ENCODE data around the gene RALB. TPM values are rescaled to one million over a fixed set of nuclear protein-coding genes. Genes with fewer than 3 reads are reported as not detected.

Gene RALB
- total and polyA plus RNA-seq, 2 of the 4 experiments (the other 2 are of a cell fraction) = 53.6 to 54.7 TPM

GRCh38 chr2:120316071-120316470, 63.4 kb downstream of the RALB start:
- H3K36me3 ChIP-seq (ENCODE audit: control insufficient read depth, insufficient read depth, low read length) = no peaks in the 10 kb centered on the region
- no peak overlapping the region for H3K56ac ChIP-seq (ENCODE audit: extremely low read depth, insufficient read depth, low read length)
- no peak overlapping the region for H2BK5ac ChIP-seq (ENCODE audit: low read depth, low read length, poor library complexity, severe bottlenecking)
- H2BK15ac ChIP-seq (ENCODE audit: low read depth, low read length) = no peak overlapping the region
- CTCF ChIA-PET = no interaction called here
- DNase-seq (no peak), ATAC-seq (ENCODE audit: low read depth) (no peak)
- H3K14ac ChIP-seq (replicated peaks; ENCODE audit: low read depth, low read length) = no peak overlapping the region
- H4K20me1 ChIP-seq (ENCODE audit: insufficient read depth, low read length) = no peaks in the 10 kb centered on the region
- H3K9ac ChIP-seq (ENCODE audit: low read depth, low read length) = no peak overlapping the region
- H2BK20ac ChIP-seq (ENCODE audit: low read depth, low read length) = no peak overlapping the region
- dilution Hi-C loops (cut with HindIII; ENCODE audit: low sequenced_read_pairs, unreplicated experiment) (no loop called here), intact Hi-C loops (cut with micrococcal nuclease) (no loop called here), in situ Hi-C loops (cut with MboI; ENCODE audit: low sequenced_read_pairs) (no loop called here)
- H2AK5ac ChIP-seq (ENCODE audit: low read depth, low read length) = no peak overlapping the region
- no peak overlapping the region for H4K8ac ChIP-seq (ENCODE audit: low read depth in 2 of 2, low read length in 2 of 2)
- TF ChIP-seq NFE2L2 (IDR thresholded peaks at IDR 0.05; ENCODE audit: low read depth, low read length) = no peak
- no peak for TF ChIP-seq MAFK (IDR thresholded peaks at IDR 0.05; ENCODE audit: low read depth, low read length)
- no peak for TF ChIP-seq BHLHE40 (IDR thresholded peaks at IDR 0.05; ENCODE audit: low read depth, low read length)
- no peak for TF ChIP-seq ELK1 (IDR thresholded peaks at IDR 0.05; ENCODE audit: borderline replicate concordance, low read depth, low read length)
- TF ChIP-seq USF2 (IDR thresholded peaks at IDR 0.05; ENCODE audit: low read depth, low read length) = no peak
- no peak for TF ChIP-seq SMC3 (IDR thresholded peaks at IDR 0.05; ENCODE audit: low read depth, low read length)
- TF ChIP-seq MXI1 (IDR thresholded peaks at IDR 0.05; ENCODE audit: borderline replicate concordance, low read depth, low read length) = no peak
- TF ChIP-seq RCOR1 (IDR thresholded peaks at IDR 0.05; ENCODE audit: insufficient replicate concordance, low read length) = no peak
- no peak for TF ChIP-seq CEBPB (IDR thresholded peaks at IDR 0.05; ENCODE audit: low read depth, low read length)
- TF ChIP-seq, protein P1, sequence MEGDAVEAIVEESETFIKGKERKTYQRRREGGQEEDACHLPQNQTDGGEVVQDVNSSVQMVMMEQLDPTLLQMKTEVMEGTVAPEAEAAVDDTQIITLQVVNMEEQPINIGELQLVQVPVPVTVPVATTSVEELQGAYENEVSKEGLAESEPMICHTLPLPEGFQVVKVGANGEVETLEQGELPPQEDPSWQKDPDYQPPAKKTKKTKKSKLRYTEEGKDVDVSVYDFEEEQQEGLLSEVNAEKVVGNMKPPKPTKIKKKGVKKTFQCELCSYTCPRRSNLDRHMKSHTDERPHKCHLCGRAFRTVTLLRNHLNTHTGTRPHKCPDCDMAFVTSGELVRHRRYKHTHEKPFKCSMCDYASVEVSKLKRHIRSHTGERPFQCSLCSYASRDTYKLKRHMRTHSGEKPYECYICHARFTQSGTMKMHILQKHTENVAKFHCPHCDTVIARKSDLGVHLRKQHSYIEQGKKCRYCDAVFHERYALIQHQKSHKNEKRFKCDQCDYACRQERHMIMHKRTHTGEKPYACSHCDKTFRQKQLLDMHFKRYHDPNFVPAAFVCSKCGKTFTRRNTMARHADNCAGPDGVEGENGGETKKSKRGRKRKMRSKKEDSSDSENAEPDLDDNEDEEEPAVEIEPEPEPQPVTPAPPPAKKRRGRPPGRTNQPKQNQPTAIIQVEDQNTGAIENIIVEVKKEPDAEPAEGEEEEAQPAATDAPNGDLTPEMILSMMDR (conservative IDR thresholded peaks at IDR 0.05; ENCODE audit: low read depth, low read length) = no peak
- no peak for TF ChIP-seq CHD1 (IDR thresholded peaks at IDR 0.05; ENCODE audit: low read depth, low read length)
- TF ChIP-seq RFX5 (IDR thresholded peaks at IDR 0.05; ENCODE audit: low read depth, low read length) = no peak
- no peak for TF ChIP-seq POLR2A (IDR thresholded peaks at IDR 0.05; ENCODE audit: low read depth, low read length)
- no peaks in the 10 kb centered on the region; the same call in 1 of the 2 replicates for H3K4me1 ChIP-seq (ENCODE audit: control insufficient read depth, insufficient read depth, low read length)
- no peak overlapping the region for H3K27ac ChIP-seq (ENCODE audit: insufficient read depth, low read length)
- no TSS peak for BruUV-seq (replicated peaks)
- no peak overlapping the region for H3K18ac ChIP-seq (ENCODE audit: low read depth, low read length)
- WGBS, 2 experiments (ENCODE audit: extremely low coverage in 2 of 2, insufficient read length in 1 of 2) = 79% methylated on average over 4 of the region's 5 CpGs; no CpG with 5 or more reads in 1 of the 2 experiments
- H3K9me1 ChIP-seq (ENCODE audit: insufficient read depth, low read length) = no peaks in the 10 kb centered on the region
- no peak overlapping the region for H3K23ac ChIP-seq (ENCODE audit: low read depth, low read length)
- no peaks in the 10 kb centered on the region for H3K79me1 ChIP-seq (ENCODE audit: low read depth in 1 of 2, low read length in 2 of 2)
- no peak overlapping the region for H2AK9ac ChIP-seq (replicated peaks; ENCODE audit: low read depth, low read length, poor library complexity)
- H4K5ac ChIP-seq (ENCODE audit: low read depth, low read length) = no peak overlapping the region
- H3K9me3 ChIP-seq (ENCODE audit: control insufficient read depth, insufficient read depth, low read length) = no peaks in the 10 kb centered on the region
- peaks cover 31% of the 10 kb centered on the region for H3K27me3 ChIP-seq (ENCODE audit: control insufficient read depth, insufficient read depth, low read length)
- no peak overlapping the region for H2BK120ac ChIP-seq (ENCODE audit: low read depth, low read length)
- no peak overlapping the region for H3K4me2 ChIP-seq (ENCODE audit: low read depth, low read length)
- H3K4ac ChIP-seq (ENCODE audit: low read depth, low read length) = no peak overlapping the region
- H4K91ac ChIP-seq (ENCODE audit: insufficient read depth, low read depth, low read length) = no peak overlapping the region
- POLR2A ChIA-PET (ENCODE audit: unreplicated experiment) = interaction anchor here (0.6 kb wide), 1 partner anchor 1421 kb away, joined by 7 read pairs; no protein-coding TSS in a partner anchor
- H2AFZ ChIP-seq (replicated peaks; ENCODE audit: low read length, poor library complexity) = no peak overlapping the region
- H3K4me3 ChIP-seq (ENCODE audit: insufficient read depth, low read depth, low read length) = no peak overlapping the region
